ENCODE measurements around the gene GPR84.

Gene GPR84
- 0 to 1.0 (median 0.10) reads per million in 9 experiments for total RNA-seq

DNA sequence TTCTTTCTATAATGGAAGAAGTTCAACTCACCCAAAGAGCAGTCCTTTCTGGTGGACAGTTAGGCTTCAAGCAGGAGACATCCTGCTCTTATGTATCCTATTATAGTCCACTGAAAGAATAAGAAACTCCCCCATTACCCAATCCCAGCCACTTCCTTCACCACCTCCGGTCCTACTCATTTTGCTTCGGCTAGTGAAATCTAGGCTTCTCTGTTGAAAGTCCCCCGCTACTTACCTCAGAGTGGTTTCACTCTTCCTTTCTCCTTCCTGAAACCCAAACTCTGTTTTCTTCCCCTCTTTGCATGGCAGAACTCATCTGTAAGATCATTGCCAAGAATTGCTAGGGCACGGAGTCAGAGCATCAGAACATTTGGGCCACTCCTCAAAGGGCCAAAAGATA, at the start of gene GPR84:
GPR84 (minus strand) TSS at position 74 of the 400 bp plus-strand sequence. CDS start 635 bp downstream, outside the sequence.
- Mint-ChIP-seq H3K27ac (peak within 1 kb of the TSS; percentile 51 to 84), H3K4me3 (peak within 1 kb of the TSS; percentile 23 to 28), H3K27me3 (peaks cover 0 to 6% of the 10 kb centered on the region in 2 donors), H3K36me3 (ENCODE audit: insufficient read depth) (no peaks in the 10 kb centered on the region), H3K9me3 (no peaks in the 10 kb centered on the region), H3K4me1 (ENCODE audit: low read depth in 2 of 2) (peaks cover 28 to 32% of the 10 kb centered on the region in 2 donors)
- no peak for DNase-seq
- peak; percentile 43 for ATAC-seq (replicated peaks)

DNA sequence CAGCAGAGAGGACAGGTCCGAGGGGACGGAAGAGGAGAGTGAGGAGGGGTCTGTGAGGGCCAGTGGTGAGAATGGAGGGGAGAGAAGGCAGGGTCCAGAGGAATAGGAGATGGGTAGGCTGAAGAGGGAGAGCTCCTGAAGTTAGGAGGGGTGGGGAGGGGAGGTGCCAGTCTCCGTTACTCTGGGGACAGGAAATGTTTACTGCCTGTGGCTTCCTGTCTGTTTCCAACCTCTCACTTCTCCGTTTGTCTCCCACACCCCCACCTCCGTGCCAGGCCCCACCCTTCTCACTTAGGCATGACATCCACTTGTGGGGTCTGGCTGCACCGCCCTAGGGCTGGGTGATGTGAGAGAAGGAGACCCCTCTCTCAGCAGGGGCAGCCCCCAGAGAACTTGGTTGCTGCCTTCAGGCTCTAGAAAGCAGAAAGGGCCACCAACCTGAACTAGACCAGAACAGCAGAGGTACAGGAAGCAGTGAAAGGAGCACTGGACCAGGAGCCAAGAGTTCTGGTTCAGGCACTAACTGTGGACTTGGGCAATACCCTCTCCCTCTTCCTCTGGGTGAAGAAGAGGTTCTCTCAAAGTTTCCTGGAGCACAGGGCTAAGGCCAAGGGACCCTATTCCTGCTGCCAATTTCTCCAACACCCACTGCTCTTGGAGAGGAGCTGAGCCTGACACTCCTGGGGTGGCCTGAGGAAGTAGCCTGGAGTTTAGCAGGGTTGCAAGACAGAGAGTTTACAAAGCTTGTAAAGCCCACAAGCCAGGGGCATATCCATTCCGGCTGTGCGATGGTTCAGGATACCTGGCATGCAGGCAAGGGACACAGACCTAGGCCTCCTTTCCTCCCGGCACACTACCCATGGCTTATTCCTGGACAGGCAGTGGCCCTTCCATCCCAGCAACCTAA, 49.3 kb upstream of the GPR84 start:
- DNase-seq (peak; percentile 76 to 85 (median 83)), ATAC-seq (replicated peaks) (peak; percentile 87)
- Mint-ChIP-seq H3K4me1 (ENCODE audit: low read depth in 2 of 2) (peaks cover 64 to 71% of the 10 kb centered on the region in 2 donors), H3K36me3 (ENCODE audit: insufficient read depth) (peaks cover 41% of the 10 kb centered on the region), H3K27ac (peak overlapping the region; percentile 93 to 99), H3K9me3 (no peaks in the 10 kb centered on the region), H3K27me3 (no peaks in the 10 kb centered on the region), H3K4me3 (peak overlapping the region; percentile 74 to 78)

DNA sequence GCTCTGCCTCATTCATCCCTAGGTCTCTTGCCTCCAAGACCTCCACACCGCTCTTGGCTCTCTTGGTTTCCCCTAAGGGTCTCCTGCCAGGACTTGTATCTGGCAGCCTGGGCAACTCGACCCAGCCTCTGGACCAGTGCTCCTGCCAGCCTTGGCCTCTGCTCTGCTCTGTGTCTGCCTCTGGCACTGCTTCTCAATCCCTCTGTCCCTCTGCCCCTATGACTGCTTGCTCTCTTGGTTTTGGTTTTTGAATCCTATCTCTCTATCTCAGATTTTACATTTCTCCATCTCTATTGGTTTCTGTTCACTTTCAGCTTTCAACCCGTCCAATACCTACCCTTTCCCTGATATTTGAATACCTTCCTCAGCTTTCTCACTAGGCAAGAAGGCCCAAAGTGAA, 48.5 kb upstream of the GPR84 start:
- Mint-ChIP-seq H3K36me3 (ENCODE audit: insufficient read depth) (peaks cover 45% of the 10 kb centered on the region), H3K27me3 (no peaks in the 10 kb centered on the region), H3K27ac (peak overlapping the region; percentile 93 to 99), H3K4me1 (ENCODE audit: low read depth in 2 of 2) (peaks cover 64 to 69% of the 10 kb centered on the region in 2 donors), H3K9me3 (no peaks in the 10 kb centered on the region), H3K4me3 (peak overlapping the region; percentile 74 to 78)
- DNase-seq (no peak), ATAC-seq (replicated peaks) (peak; percentile 12)

DNA sequence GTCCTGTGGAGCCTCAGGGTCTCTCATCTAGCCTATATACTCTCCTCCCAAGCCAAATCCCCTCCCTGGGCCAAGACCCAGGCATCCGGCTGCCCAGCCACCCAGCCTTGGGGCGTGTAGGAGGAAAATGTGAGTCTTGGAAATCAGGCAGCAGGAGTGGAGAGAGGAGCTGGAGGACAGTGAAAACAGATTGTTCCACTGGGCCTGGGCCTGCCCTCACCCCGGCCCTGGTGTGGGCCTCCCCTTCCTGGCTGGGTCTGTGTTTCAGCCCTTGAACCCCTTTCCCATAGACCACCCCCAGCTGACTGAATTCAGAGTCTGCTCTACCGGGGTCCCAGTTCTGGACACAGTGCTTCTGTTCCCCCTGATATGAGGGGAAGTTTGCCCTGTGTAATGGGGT, 48.1 kb upstream of the GPR84 start:
- Mint-ChIP-seq H3K27me3 (no peaks in the 10 kb centered on the region), H3K4me1 (ENCODE audit: low read depth in 2 of 2) (peaks cover 63 to 68% of the 10 kb centered on the region in 2 donors), H3K27ac (peak overlapping the region; percentile 93 to 99), H3K4me3 (peak overlapping the region; percentile 74 to 78), H3K9me3 (no peaks in the 10 kb centered on the region), H3K36me3 (ENCODE audit: insufficient read depth) (peaks cover 49% of the 10 kb centered on the region)
- ATAC-seq (replicated peaks) (no peak), DNase-seq (no peak)

DNA sequence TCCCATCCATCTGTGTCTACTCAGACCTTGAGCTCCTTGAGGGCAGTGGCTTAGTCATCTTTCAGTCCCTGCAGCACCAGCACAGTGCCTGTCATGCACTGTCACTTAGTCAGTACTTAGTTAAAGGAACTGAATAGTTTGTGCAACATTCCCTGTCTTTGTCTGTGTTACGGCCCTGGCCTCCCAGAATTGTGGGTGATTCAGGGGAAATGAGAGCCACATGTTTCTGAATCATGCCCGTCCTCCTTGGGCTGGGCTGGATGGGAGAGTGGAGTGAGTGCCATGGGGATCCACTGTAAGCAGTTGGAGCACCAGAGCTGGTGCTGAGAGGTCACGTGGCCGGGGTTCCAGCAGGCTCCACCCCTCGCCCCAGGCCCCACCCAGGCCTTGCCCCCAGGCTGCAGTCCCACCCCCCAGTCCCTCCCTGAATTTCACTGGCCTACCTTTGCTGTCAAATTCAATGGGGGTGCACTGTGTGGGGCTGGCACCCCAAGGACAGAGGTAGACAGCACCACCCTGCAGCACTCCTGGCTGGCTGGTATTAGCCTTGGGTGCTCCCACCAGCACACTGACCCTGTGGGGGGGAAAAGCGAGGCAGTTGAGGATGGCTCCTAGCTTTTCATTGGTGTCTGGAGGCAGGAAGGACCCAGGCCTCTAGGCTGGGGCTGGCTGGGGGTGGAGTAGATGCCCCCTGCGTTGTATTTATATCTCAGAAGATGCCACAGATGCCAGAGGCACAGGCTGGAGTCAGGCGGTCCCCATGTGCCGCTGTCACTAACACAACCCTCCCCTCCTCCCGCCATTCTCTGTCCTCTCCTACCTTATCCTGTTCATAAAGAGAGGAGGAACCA, 47.3 kb upstream of the GPR84 start:
- Mint-ChIP-seq H3K9me3 (no peaks in the 10 kb centered on the region), H3K4me1 (ENCODE audit: low read depth in 2 of 2) (peaks cover 57 to 68% of the 10 kb centered on the region in 2 donors), H3K27me3 (no peaks in the 10 kb centered on the region), H3K36me3 (ENCODE audit: insufficient read depth) (peaks cover 56% of the 10 kb centered on the region), H3K4me3 (peak overlapping the region; percentile 74 to 78), H3K27ac (peak overlapping the region; percentile 93 to 99)
- ATAC-seq (replicated peaks) (peak; percentile 19), DNase-seq (peak in 1 of 3 experiments; percentile 32)

DNA sequence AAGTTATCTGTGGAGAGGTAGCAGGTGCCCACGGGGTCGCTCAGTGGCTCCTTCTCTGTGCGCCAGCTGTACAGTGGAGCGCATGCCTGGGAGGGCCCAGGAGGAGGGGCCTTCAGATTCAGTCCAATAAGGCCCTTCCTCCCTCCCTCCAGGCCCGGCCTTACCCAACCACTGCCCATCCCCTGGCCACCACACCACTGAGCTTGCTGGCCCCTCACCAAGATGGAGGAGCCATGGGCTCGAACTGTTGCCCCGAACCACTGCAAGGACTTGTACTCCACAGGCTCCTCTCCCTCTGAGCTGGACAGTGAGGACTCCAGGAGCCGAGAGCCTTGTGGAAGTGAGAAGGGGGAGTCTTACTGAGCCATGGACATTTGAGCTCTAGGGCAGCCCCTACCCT, 45.0 kb upstream of the GPR84 start:
- no peak for DNase-seq
- Mint-ChIP-seq H3K4me3 (no peak overlapping the region), H3K27ac (peak overlapping the region in 1 of 2 donors; percentile 92), H3K27me3 (no peaks in the 10 kb centered on the region), H3K36me3 (ENCODE audit: insufficient read depth) (peaks cover 77% of the 10 kb centered on the region), H3K4me1 (ENCODE audit: low read depth in 2 of 2) (peaks cover 52 to 66% of the 10 kb centered on the region in 2 donors), H3K9me3 (no peaks in the 10 kb centered on the region)
- no peak for ATAC-seq (replicated peaks)

DNA sequence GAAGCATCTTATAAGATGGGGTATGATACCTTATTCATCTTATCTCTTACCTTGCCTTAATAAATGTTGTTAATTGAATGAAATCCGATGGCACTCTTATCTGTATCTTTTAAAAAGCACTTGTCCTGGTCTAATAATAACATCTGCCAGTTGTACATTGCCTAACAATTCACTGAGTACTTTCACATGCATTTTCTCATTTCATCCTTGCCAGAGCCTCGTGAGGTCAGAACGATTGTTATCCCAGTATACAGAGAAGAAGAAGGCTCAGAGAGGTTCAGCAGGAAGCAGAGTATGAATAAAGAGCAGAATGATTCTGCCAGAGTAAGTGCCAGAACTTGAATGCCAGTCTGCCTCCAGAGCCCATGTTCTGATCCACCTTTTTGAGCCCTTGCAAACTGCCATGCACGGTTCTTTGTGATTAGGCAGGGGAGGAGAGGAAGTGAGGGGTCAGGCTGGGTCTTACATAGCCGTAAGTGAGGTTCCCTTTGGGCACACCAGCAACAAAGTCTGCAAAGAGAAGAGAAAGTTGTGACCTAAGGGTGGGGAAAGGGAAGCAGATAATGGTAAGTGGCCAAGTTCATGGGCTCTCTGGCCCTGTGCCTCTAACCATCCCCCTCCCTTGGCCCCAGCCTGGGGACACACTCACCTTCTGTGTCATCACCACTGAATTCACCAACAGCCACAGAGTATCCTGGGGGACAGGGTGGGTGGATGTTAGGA, 43.1 kb upstream of the GPR84 start:
- peaks cover 37 to 51% of the 10 kb centered on the region in 2 donors for H3K4me1 Mint-ChIP-seq (ENCODE audit: low read depth in 2 of 2)
- H3K27ac Mint-ChIP-seq: peak overlapping the region; percentile 83 to 92
- no peak overlapping the region for H3K4me3 Mint-ChIP-seq
- H3K36me3 Mint-ChIP-seq (ENCODE audit: insufficient read depth): peaks cover 89% of the 10 kb centered on the region
- no peak for DNase-seq
- H3K9me3 Mint-ChIP-seq: no peaks in the 10 kb centered on the region
- ATAC-seq (replicated peaks): no peak
- no peaks in the 10 kb centered on the region for H3K27me3 Mint-ChIP-seq

DNA sequence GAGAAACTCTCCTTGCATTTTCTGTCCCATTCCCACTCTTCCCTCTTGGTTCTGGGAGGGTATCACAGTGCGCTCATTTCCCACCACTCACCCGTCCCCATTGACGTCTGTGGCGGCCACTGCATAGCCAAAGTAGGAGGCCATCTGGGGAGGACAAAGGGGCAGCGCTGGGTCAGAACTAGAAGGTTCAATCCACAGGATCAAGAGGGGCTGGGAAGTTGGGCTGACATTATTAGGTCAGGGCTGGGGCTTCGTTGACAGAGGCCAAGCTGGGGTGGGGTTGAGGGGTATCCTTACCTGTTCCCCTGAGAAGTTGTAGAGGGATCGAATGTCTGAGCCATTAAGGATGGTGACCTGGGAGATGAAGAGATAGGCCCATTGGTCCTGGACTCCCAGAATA, 41.3 kb upstream of the GPR84 start:
- Mint-ChIP-seq H3K27me3 (no peaks in the 10 kb centered on the region), H3K9me3 (no peaks in the 10 kb centered on the region), H3K27ac (peak overlapping the region; percentile 76 to 92), H3K36me3 (ENCODE audit: insufficient read depth) (peaks cover 90% of the 10 kb centered on the region), H3K4me3 (no peak overlapping the region), H3K4me1 (ENCODE audit: low read depth in 2 of 2) (peaks cover 25 to 41% of the 10 kb centered on the region in 2 donors)
- DNase-seq: no peak
- no peak for ATAC-seq (replicated peaks)

DNA sequence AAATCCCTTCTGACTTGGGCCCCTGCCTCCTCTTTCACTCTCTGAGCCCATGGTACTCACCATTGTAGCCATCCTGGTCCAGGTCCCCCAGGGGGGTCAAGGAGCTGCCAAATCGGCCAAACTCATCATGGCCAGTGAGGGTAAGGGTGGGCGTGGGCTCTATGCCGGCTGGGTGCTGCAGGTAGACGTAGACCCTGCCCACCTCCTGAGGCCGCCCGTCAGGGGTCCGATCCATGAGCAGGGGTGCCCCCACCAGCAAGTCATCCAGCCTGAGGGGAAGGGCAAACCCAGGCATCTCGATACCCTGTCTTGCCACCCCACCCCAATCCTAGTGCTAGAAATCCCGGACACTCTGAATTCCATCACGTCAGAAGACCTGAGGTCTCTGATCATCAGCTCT, 40.8 kb upstream of the GPR84 start:
- peak overlapping the region; percentile 76 to 92 for H3K27ac Mint-ChIP-seq

DNA sequence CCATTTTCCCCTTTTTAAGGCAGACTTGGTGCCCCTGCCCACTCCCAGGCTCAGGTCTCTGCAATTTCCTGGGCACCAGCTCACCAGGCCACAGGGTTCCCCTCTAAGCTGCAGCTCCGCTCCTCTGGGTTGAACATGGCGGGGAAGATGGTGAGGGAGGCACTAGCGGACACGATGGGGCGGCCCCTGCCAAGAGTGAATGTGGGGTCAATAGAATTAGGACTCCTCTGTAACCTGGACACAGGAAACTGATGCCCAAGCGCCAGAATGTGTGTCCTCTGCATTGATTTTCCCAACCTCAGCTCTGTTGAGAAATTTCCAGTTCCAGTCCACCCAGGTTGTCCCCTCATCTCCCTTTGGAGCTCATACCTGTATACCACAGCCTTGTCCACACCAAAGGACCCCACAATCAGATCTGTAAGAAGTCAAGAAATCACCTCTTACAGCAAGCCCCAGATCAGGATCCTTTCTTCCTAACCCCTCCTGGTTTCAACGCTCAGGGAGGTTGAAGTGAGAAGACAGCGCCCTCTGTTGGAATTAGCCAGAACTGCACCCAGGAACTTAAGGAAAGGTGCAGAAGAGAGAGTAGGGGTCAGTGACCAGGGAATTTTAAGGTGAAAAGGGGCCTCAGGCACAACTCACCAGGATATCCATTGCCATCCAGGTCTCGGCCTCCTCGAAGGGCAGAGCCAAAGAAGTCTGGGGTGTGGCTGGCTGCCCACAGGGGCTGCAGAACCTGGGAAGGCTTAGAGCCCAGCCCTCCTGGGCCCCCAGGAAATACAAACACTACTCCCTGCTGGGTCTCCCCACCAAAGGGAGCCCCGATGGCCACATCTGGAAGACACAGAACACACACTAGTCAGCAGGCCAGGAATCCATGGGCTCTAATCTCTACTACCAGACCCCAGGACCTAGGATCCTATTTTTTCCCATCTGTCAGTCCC, 40.0 kb upstream of the GPR84 start:
- Mint-ChIP-seq H3K4me1 (ENCODE audit: low read depth in 2 of 2) (peaks cover 27 to 36% of the 10 kb centered on the region in 2 donors), H3K27ac (peak overlapping the region; percentile 76 to 92), H3K36me3 (ENCODE audit: insufficient read depth) (peaks cover 95% of the 10 kb centered on the region), H3K9me3 (no peaks in the 10 kb centered on the region), H3K4me3 (peak overlapping the region in 1 of 2 donors; percentile 19), H3K27me3 (no peaks in the 10 kb centered on the region)
- DNase-seq (peak; percentile 56 to 66 (median 61)), ATAC-seq (replicated peaks) (peak; percentile 65)

More for the DNA sequence above, 40.8 kb upstream of the GPR84 start:
- no peaks in the 10 kb centered on the region for H3K9me3 Mint-ChIP-seq
- DNase-seq: no peak
- H3K27me3 Mint-ChIP-seq: no peaks in the 10 kb centered on the region
- no peak overlapping the region for H3K4me3 Mint-ChIP-seq
- H3K36me3 Mint-ChIP-seq (ENCODE audit: insufficient read depth): peaks cover 90% of the 10 kb centered on the region
- peaks cover 25 to 41% of the 10 kb centered on the region in 2 donors for H3K4me1 Mint-ChIP-seq (ENCODE audit: low read depth in 2 of 2)
- no peak for ATAC-seq (replicated peaks)

DNA sequence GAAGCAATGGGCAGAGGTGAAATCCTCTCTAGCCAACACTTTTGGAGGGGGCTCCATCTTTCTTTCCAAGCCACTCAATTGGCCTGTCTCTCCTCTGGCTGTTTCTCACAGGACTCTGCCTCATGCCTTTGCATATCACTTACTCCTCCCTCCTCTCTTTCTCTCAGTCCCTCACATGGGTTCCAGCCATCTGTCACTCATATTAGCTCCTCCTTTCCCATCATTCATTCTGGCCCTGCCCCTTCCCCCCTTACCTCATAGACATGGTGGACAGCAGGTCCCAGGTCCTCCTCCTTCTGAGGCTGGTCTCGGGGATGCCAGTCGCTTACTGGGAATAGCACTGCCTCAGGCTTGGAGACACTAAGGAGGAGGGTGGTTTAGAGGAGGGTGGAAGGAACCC, 36.8 kb upstream of the GPR84 start:
- DNase-seq: no peak
- Mint-ChIP-seq H3K9me3 (no peaks in the 10 kb centered on the region), H3K27me3 (no peaks in the 10 kb centered on the region), H3K36me3 (ENCODE audit: insufficient read depth) (peaks cover 95% of the 10 kb centered on the region), H3K4me3 (no peak overlapping the region), H3K4me1 (ENCODE audit: low read depth in 2 of 2) (peaks cover 19 to 21% of the 10 kb centered on the region in 2 donors), H3K27ac (peak overlapping the region; percentile 11 to 26)
- no peak for ATAC-seq (replicated peaks)

All from effector memory CD8-positive, alpha-beta T cell (primary cell).